Measurements from ENCODE around the gene RIC8A. TPM values are rescaled to one million over a fixed set of nuclear protein-coding genes. Genes with fewer than 3 reads are reported as not detected.

Gene RIC8A
- total and polyA plus RNA-seq, 9 of the 15 experiments (the other 6 are each of a cell fraction or from before 2014, with no cell fraction given), result 10.7 to 108 (median 72.1) TPM

- TF ChIP-seq PPARD (CRISPR knock-in tag; IDR thresholded peaks at IDR 0.05), result no peak
- no peak for TF ChIP-seq BRF1 (IDR thresholded peaks at IDR 0.05; ENCODE audit: borderline replicate concordance, extremely low read depth, insufficient read length)
- TF ChIP-seq, protein P1, sequence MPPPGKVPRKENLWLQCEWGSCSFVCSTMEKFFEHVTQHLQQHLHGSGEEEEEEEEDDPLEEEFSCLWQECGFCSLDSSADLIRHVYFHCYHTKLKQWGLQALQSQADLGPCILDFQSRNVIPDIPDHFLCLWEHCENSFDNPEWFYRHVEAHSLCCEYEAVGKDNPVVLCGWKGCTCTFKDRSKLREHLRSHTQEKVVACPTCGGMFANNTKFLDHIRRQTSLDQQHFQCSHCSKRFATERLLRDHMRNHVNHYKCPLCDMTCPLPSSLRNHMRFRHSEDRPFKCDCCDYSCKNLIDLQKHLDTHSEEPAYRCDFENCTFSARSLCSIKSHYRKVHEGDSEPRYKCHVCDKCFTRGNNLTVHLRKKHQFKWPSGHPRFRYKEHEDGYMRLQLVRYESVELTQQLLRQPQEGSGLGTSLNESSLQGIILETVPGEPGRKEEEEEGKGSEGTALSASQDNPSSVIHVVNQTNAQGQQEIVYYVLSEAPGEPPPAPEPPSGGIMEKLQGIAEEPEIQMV (tag; conservative IDR thresholded peaks at IDR 0.05; ENCODE audit: low read depth), result no peak
- TF ChIP-seq GATAD2B (IDR thresholded peaks at IDR 0.05; ENCODE audit: borderline replicate concordance), result no peak
- TF ChIP-seq ZFP91 (CRISPR knock-in tag; IDR thresholded peaks at IDR 0.05), result no peak
- TF ChIP-seq MLLT1 (IDR thresholded peaks at IDR 0.05), result no peak
- TF ChIP-seq POU5F1 (IDR thresholded peaks at IDR 0.05; ENCODE audit: borderline replicate concordance, low read depth, low read length, partially characterized antibody), result no peak
- no peak for TF ChIP-seq ZNF395 (CRISPR knock-in tag; IDR thresholded peaks at IDR 0.05)
- TF ChIP-seq PHB (CRISPR knock-in tag; IDR thresholded peaks at IDR 0.05), result no peak
- TF ChIP-seq HDAC2 (IDR thresholded peaks at IDR 0.05), result peak; percentile 88; the same call in 1 of the 2 replicates
- no peak for TF ChIP-seq MEF2D (tag; conservative IDR thresholded peaks at IDR 0.05; ENCODE audit: low read depth)
- no peak for TF ChIP-seq IFI16 (CRISPR knock-in tag; IDR thresholded peaks at IDR 0.05)
- TF ChIP-seq, protein P2, sequence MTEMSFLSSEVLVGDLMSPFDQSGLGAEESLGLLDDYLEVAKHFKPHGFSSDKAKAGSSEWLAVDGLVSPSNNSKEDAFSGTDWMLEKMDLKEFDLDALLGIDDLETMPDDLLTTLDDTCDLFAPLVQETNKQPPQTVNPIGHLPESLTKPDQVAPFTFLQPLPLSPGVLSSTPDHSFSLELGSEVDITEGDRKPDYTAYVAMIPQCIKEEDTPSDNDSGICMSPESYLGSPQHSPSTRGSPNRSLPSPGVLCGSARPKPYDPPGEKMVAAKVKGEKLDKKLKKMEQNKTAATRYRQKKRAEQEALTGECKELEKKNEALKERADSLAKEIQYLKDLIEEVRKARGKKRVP (CRISPR knock-in tag; IDR thresholded peaks at IDR 0.05), result no peak
- no peak for TF ChIP-seq MTA1 (IDR thresholded peaks at IDR 0.05; ENCODE audit: borderline replicate concordance)
- no peak for TF ChIP-seq SMAD2 (IDR thresholded peaks at IDR 0.05; ENCODE audit: low read depth, low read length)
- no peak for TF ChIP-seq PTRF (tag; IDR thresholded peaks at IDR 0.05)
- TF ChIP-seq ZNF77 (CRISPR knock-in tag; IDR thresholded peaks at IDR 0.05), result no peak
- TF ChIP-seq ZNF175 (CRISPR knock-in tag; IDR thresholded peaks at IDR 0.05; ENCODE audit: low read depth), result no peak
- TF ChIP-seq RBBP5 (IDR thresholded peaks at IDR 0.05; ENCODE audit: borderline replicate concordance, insufficient read depth, low read length, poor library complexity, severe bottlenecking), result peak; percentile 97
- TF ChIP-seq CCNT2 (IDR thresholded peaks at IDR 0.05; ENCODE audit: borderline replicate concordance, extremely low read depth, insufficient read length, low read depth, low read length), result peak; percentile 48
These were observed 29.6 kb downstream of the RIC8A start, which contains the start of gene PSMD13 (continued) for GRCh38 chr11:236774-237767.
